GM12878 (cell line): Measurements from ENCODE around the gene AKAP13. TPM values are rescaled to one million over a fixed set of nuclear protein-coding genes. Genes with fewer than 3 reads are reported as not detected.

Experiments used
- ATAC-seq: fragments of 200-7000 bp; cut with Tn5 transposase; 3 replicates; pipeline ENCODE4 v1.9.1; 2020; ENCODE audit warnings: mild to moderate bottlenecking, moderate library complexity
- BruUV-seq: library from RNA; stranded (reverse); fragments of 400-500 nt; replicated peaks from 2 replicates; lab custom pipeline; 2021; lab: Mats Ljungman, UMichigan
- CTCF ChIA-PET: fragments of 300-600 bp; sonication (Branson Sonifier 250); formaldehyde crosslinking; extraction: SDS; loops from one replicate; lab custom pipeline; 2021; ENCODE audit warnings: inconsistent platforms; lab: Yijun Ruan, JAX
- POLR2A ChIA-PET: fragments of 350-600 bp; formaldehyde crosslinking; extraction: SDS; loops from one replicate; lab custom pipeline; 2021; ENCODE audit warnings: inconsistent platforms; lab: Charles Lee
- RAD21 ChIA-PET: fragments of 300-600 bp; sonication (Branson Sonifier 250); formaldehyde crosslinking; loops from one replicate; lab custom pipeline; 2023; ENCODE audit warnings: antibody characterized with exemption; ENCODE audit not compliant: unreplicated experiment; lab: Charles Lee
- SMC1A ChIA-PET: fragments of 300-600 bp; sonication (Branson Sonifier 250); formaldehyde crosslinking; loops from one replicate; lab custom pipeline; 2023; ENCODE audit not compliant: unreplicated experiment, uncharacterized antibody; lab: Charles Lee
- DNase-seq: peaks from one replicate; pipeline ENCODE4 v3.0.0-alpha.2; 2011; ENCODE audit warnings: low read depth, low spot score
- FAIRE-seq: peaks from 3 replicates; lab custom pipeline; 2011; peaks lifted over from hg19 to GRCh38; lab: Jason Lieb, UNC
- H2AFZ ChIP-seq: 2 replicates; pipeline ENCODE4 v1.6.0; 2011; ENCODE audit warnings: low read depth, low read length, control low read depth; ENCODE audit not compliant: control insufficient read depth
- H3K27ac ChIP-seq: 2 replicates; pipeline ENCODE4 v1.5.1; 2011; ENCODE audit warnings: control low read depth; ENCODE audit not compliant: control insufficient read depth, insufficient read depth
- H3K27me3 ChIP-seq, 2 experiments: replicated peaks in 1 of 2; 2 replicates each; pipeline versions ENCODE4 v1.6.0 to v1.6.1; 2011; ENCODE audit warnings: low read length in 1 of 2; ENCODE audit not compliant: control insufficient read depth in 2 of 2, insufficient read depth in 2 of 2
- H3K36me3 ChIP-seq, 2 experiments: 2 replicates each; pipeline ENCODE4 v1.5.1; 2011; ENCODE audit warnings: low read length in 1 of 2; ENCODE audit not compliant: control insufficient read depth in 2 of 2, insufficient read depth in 2 of 2
- H3K4me1 ChIP-seq: 2 replicates; pipeline ENCODE4 v1.6.1; 2011; ENCODE audit warnings: mild to moderate bottlenecking, low read length, moderate library complexity, mixed read lengths; ENCODE audit not compliant: control insufficient read depth, insufficient read depth
- H3K4me2 ChIP-seq: 2 replicates; pipeline ENCODE4 v1.6.0; 2011; ENCODE audit warnings: control low read depth; ENCODE audit not compliant: control insufficient read depth, insufficient read depth
- H3K4me3 ChIP-seq: fragments of 200-600 bp; sonication (generic); 2 replicates; pipeline ENCODE4 v1.5.1; 2016
- H3K79me2 ChIP-seq: 2 replicates; pipeline ENCODE4 v1.6.0; 2011; ENCODE audit warnings: low read length; ENCODE audit not compliant: control insufficient read depth, insufficient read depth
- H3K9ac ChIP-seq: 2 replicates; pipeline ENCODE4 v1.8.0; 2011; ENCODE audit warnings: low read length, control low read depth, mixed read lengths; ENCODE audit not compliant: control insufficient read depth, insufficient read depth
- H3K9me3 ChIP-seq: replicated peaks from 3 replicates; pipeline ENCODE4 v1.5.1; 2011; ENCODE audit warnings: mild to moderate bottlenecking, low read length; ENCODE audit not compliant: control insufficient read depth, insufficient read depth
- H4K20me1 ChIP-seq: 2 replicates; pipeline ENCODE4 v1.6.0; 2011; ENCODE audit not compliant: control insufficient read depth, insufficient read depth
- EZH2 ChIP-seq: IDR thresholded peaks from 2 replicates; pipeline ENCODE4 v1.6.1; 2012; ENCODE audit warnings: low read depth, mild to moderate bottlenecking, control low read depth, inconsistent platforms, low read length, borderline replicate concordance; ENCODE audit not compliant: control insufficient read depth
- JUNB ChIP-seq: IDR thresholded peaks from 2 replicates; pipeline ENCODE4 v1.6.1; 2016; ENCODE audit warnings: antibody characterized with exemption, mild to moderate bottlenecking
- MEF2A ChIP-seq: IDR thresholded peaks from 2 replicates; pipeline ENCODE4 v1.6.1; 2011; ENCODE audit warnings: low read depth, mild to moderate bottlenecking, low read length, moderate library complexity; ENCODE audit not compliant: insufficient read depth
- MYB ChIP-seq: fragments of 150-350 bp; IDR thresholded peaks from 2 replicates; pipeline ENCODE4 v1.6.1; 2014; ENCODE audit warnings: mild to moderate bottlenecking, low read depth, low read length, borderline replicate concordance
- NBN ChIP-seq: fragments of 450-650 bp; IDR thresholded peaks from 2 replicates; pipeline ENCODE4 v1.6.1; 2016
- SIX5 ChIP-seq: IDR thresholded peaks from 2 replicates; pipeline ENCODE4 v1.6.1; 2011; ENCODE audit warnings: mild to moderate bottlenecking, low read depth, low read length, moderate library complexity; ENCODE audit not compliant: severe bottlenecking
- STAT3 ChIP-seq: IDR thresholded peaks from 2 replicates; pipeline ENCODE4 v1.6.1; 2011; ENCODE audit warnings: low read depth, low read length, improper control_type of control experiment
- WGBS: methylation state at CpG from one replicate; pipeline ENCODE4 v1.1.6; 2016; ENCODE audit warnings: low lambda C conversion rate; ENCODE audit not compliant: insufficient replicate concordance, insufficient coverage; ENCODE audit errors: missing lambda C conversion rate; 5-methylcytosine and 5-hydroxymethylcytosine counted together
- in situ Hi-C: fragments of 300-500 bp; cut with MboI; formaldehyde crosslinking; loops from 9 replicates; pipeline ENCODE4 v1.14.3; 2018; ENCODE audit warnings: mixed read lengths
- intact Hi-C: fragments of 100-400 bp; cut with micrococcal nuclease; formaldehyde crosslinking; loops from one replicate; pipeline ENCODE4 v1.14.2; 2022; ENCODE audit not compliant: unreplicated experiment
- polyA plus RNA-seq, 11 experiments: library from polyadenylated mRNA; depleted of rRNA in 4 of 11; unstranded in 6 of 11; stranded (reverse) in 5 of 11; fragments of >200 nt; fragmentation: Nextera tagmentation in 4 of 11; fragmentation: Illumina TruSeq in 1 of 11; extraction: Ambion mirVana in 4 of 11; extraction: Trizol in 1 of 11; gene quantifications; 1 replicate in 1 of 11; 2 replicates in 10 of 11; pipeline versions ENCODE4 v1.2.1 to v1.2.3, GENCODE V29; 2011 to 2016; ENCODE audit warnings: inconsistent platforms in 2 of 11, missing spikeins in 2 of 11, low read depth in 1 of 11
- total RNA-seq, 4 experiments: library from RNA; depleted of rRNA in 3 of 4; stranded (reverse); fragments of >200 nt in 3 of 4; fragmentation: Illumina TruSeq in 1 of 4; extraction: Trizol in 1 of 4; gene quantifications; 2 replicates each; pipeline versions ENCODE4 v1.2.1 to v1.2.3, GENCODE V29; 2013 to 2021
- TF ChIP-seq, protein P1 (sequence below): fragments of 450-650 bp; IDR thresholded peaks from 2 replicates; pipeline ENCODE4 v1.6.1; 2017; ENCODE audit warnings: mild to moderate bottlenecking
- TF ChIP-seq, protein P2 (sequence below): IDR thresholded peaks from 2 replicates; pipeline ENCODE4 v1.6.1; 2012; ENCODE audit warnings: low read depth, low read length, improper control_type of control experiment
- TF ChIP-seq, protein P3 (sequence below): fragments of 450-650 bp; IDR thresholded peaks from 2 replicates; pipeline ENCODE4 v1.6.1; 2017; ENCODE audit warnings: low read depth, mild to moderate bottlenecking, moderate library complexity
- TF ChIP-seq, protein P4 (sequence below): fragments of 450-650 bp; IDR thresholded peaks from 2 replicates; pipeline ENCODE4 v1.6.1; 2018; ENCODE audit warnings: mild to moderate bottlenecking, low read depth, moderate library complexity; ENCODE audit not compliant: partially characterized antibody

The AKAP13 gene
- total and polyA plus RNA-seq, 10 of the 15 experiments (the other 5 are each of a cell fraction or from before 2014, with no cell fraction given), result 14.4 to 74.9 (median 55.1) TPM

DNA sequence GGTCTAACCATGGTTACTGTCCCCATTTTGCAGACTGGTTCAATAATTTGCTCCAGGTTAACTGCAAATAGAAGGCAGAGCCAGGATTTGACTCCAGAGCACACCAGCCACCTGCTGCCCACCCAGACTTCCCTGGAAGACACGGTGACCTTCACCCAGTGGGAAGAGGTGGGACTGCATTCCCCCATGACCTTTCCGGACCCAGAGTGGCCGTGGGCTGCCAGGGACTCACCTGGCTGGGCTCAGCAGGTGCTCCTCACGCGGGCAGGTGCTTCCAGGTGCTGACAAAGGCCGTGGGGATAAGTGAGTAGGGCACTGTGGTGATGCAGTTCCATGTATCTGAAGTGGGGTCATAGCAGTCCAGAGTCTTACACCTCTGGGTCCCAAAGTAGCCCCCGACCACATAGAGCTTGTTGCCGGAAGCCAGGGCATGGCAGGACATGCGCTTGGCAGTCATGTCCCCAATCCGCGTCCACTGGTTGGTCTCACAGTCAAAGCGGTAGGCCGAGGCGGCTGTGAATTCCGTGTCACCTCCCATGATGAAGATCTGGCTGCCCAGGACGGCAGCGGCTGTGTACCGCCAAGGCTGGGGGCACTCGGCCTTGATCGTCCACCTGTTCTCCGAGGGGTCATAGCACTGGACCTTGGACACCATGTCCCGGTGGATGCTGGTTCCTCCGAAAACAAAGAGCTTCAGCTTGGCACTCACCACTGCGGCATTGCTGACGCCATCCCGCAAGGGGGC is 387.6 kb downstream of the AKAP13 start:
- DNase-seq, result no peak
- POLR2A ChIA-PET, result no interaction called here
- no peak overlapping the region for H3K4me3 ChIP-seq

More for the DNA sequence above, 387.6 kb downstream of the AKAP13 start:
- H3K4me2 ChIP-seq, result no peak overlapping the region
- H3K27me3 ChIP-seq, result no peaks in the 10 kb centered on the region
- H3K27ac ChIP-seq, result no peak overlapping the region
- H4K20me1 ChIP-seq, result no peaks in the 10 kb centered on the region
- H3K9ac ChIP-seq, result no peak overlapping the region
- no peaks in the 10 kb centered on the region for H3K79me2 ChIP-seq
- H3K36me3 ChIP-seq, result no peaks in the 10 kb centered on the region; a peak in 1 of 4 replicates
- ChIA-PET RAD21 (no interaction called here), SMC1A (no interaction called here), CTCF (no interaction called here)
- WGBS, result 95% methylated on average over 26 of the region's 26 CpGs
- TF ChIP-seq, protein P1, sequence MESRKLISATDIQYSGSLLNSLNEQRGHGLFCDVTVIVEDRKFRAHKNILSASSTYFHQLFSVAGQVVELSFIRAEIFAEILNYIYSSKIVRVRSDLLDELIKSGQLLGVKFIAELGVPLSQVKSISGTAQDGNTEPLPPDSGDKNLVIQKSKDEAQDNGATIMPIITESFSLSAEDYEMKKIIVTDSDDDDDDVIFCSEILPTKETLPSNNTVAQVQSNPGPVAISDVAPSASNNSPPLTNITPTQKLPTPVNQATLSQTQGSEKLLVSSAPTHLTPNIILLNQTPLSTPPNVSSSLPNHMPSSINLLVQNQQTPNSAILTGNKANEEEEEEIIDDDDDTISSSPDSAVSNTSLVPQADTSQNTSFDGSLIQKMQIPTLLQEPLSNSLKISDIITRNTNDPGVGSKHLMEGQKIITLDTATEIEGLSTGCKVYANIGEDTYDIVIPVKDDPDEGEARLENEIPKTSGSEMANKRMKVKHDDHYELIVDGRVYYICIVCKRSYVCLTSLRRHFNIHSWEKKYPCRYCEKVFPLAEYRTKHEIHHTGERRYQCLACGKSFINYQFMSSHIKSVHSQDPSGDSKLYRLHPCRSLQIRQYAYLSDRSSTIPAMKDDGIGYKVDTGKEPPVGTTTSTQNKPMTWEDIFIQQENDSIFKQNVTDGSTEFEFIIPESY, result no peak
- TF ChIP-seq STAT3 (no peak), MYB (no peak), EZH2 (no peak), SIX5 (no peak), NBN (no peak), MEF2A (no peak), JUNB (no peak)
- TF ChIP-seq, protein P2, sequence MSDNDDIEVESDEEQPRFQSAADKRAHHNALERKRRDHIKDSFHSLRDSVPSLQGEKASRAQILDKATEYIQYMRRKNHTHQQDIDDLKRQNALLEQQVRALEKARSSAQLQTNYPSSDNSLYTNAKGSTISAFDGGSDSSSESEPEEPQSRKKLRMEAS, result no peak
- TF ChIP-seq, protein P3, sequence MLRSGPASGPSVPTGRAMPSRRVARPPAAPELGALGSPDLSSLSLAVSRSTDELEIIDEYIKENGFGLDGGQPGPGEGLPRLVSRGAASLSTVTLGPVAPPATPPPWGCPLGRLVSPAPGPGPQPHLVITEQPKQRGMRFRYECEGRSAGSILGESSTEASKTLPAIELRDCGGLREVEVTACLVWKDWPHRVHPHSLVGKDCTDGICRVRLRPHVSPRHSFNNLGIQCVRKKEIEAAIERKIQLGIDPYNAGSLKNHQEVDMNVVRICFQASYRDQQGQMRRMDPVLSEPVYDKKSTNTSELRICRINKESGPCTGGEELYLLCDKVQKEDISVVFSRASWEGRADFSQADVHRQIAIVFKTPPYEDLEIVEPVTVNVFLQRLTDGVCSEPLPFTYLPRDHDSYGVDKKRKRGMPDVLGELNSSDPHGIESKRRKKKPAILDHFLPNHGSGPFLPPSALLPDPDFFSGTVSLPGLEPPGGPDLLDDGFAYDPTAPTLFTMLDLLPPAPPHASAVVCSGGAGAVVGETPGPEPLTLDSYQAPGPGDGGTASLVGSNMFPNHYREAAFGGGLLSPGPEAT, result no peak
- TF ChIP-seq, protein P4, sequence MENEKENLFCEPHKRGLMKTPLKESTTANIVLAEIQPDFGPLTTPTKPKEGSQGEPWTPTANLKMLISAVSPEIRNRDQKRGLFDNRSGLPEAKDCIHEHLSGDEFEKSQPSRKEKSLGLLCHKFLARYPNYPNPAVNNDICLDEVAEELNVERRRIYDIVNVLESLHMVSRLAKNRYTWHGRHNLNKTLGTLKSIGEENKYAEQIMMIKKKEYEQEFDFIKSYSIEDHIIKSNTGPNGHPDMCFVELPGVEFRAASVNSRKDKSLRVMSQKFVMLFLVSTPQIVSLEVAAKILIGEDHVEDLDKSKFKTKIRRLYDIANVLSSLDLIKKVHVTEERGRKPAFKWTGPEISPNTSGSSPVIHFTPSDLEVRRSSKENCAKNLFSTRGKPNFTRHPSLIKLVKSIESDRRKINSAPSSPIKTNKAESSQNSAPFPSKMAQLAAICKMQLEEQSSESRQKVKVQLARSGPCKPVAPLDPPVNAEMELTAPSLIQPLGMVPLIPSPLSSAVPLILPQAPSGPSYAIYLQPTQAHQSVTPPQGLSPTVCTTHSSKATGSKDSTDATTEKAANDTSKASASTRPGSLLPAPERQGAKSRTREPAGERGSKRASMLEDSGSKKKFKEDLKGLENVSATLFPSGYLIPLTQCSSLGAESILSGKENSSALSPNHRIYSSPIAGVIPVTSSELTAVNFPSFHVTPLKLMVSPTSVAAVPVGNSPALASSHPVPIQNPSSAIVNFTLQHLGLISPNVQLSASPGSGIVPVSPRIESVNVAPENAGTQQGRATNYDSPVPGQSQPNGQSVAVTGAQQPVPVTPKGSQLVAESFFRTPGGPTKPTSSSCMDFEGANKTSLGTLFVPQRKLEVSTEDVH, result no peak
- H3K4me1 ChIP-seq, result no peaks in the 10 kb centered on the region
- BruUV-seq, result no TSS peak
- intact Hi-C loops (no loop called here), in situ Hi-C loops (no loop called here)
- ATAC-seq (no peak), FAIRE-seq (no peak)
- H3K9me3 ChIP-seq, result no peaks in the 10 kb centered on the region; the same call in 2 of the 3 replicates
- no peak overlapping the region for H2AFZ ChIP-seq
